M059J (cell line): ENCODE data around the gene RARS1. TPM values are rescaled to one million over a fixed set of nuclear protein-coding genes. Genes with fewer than 3 reads are reported as not detected.
"Not testable (repeated sequence)": the region's sequence is repeated elsewhere in the genome, so short reads cannot be mapped to it uniquely, and the experiment has no call there.

Experiments
- DNase-seq: peaks from one replicate; pipeline ENCODE4 v3.0.0-alpha.2; 2012; ENCODE audit warnings: low read depth
- total RNA-seq: library from RNA; depleted of rRNA; stranded (reverse); fragments of >200 nt; shearing (Covaris generic); gene quantifications from 2 replicates; pipeline ENCODE4 v1.2.3, GENCODE V29; 2014

Gene RARS1
- total RNA-seq, 1 experiment from 2014 or later = 210 TPM

- DNase-seq = no peak
Measured at GRCh38 chr5:168480601-168481000, 5.7 kb upstream of the RARS1 start.

- peak; percentile 23 for DNase-seq
Measured at GRCh38 chr5:168481330-168481788, 4.9 kb upstream of the RARS1 start.

- DNase-seq = no peak
Measured at GRCh38 chr5:168482361-168482760, 3.9 kb upstream of the RARS1 start.

DNA sequence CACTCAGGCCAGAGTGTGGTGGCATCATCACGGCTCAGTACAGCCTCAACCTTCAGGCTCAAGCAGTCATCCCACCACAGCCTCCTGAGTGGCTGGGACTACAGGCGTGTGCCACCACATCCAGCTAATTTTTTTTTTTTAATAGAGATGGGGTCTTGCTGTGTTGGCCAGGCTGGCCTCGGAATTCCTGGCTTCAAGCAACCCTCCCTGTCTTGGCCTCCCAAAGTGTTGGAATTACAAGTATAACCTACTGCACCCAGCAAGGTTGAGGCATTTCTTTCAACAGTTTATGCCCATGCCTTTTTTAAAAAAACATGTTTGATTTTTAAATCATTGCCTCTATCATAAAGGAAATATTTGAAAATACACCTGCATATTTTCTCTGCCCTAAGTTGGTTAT is 2.8 kb downstream of the RARS1 start:
- no peak for DNase-seq

- no peak for DNase-seq
Measured at GRCh38 chr5:168494057-168494555, 7.8 kb downstream of the RARS1 start.

- DNase-seq = no peak
Measured at GRCh38 chr5:168502563-168503237, 16.4 kb downstream of the RARS1 start.

DNA sequence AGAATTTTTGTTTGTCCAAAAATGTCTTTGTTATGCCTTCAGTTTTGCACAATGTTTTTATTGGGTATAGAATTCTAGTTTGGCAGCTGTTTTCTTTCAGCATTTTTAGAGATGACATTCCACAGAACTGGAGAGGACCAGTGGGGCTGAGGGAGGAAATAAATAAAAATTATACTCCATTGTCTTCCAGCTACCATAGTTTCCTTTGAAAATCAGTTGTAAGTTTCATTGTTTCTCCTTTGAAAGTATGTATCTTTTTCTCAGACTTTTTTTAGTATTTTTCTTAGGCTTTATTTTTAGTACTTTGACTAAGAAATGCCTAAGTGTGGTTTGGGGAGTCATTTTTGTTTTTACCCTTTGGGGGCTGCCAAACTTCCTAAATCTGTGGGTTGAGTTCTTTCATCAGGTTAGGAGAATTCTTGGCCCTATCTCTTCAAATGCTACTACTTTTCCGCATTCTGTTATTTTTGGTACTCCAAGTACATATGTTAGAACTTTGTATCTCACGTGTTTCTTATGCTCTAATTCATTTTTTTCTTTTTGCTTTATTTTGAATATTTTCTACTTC is 27.7 kb downstream of the RARS1 start:
- no peak for DNase-seq

DNA sequence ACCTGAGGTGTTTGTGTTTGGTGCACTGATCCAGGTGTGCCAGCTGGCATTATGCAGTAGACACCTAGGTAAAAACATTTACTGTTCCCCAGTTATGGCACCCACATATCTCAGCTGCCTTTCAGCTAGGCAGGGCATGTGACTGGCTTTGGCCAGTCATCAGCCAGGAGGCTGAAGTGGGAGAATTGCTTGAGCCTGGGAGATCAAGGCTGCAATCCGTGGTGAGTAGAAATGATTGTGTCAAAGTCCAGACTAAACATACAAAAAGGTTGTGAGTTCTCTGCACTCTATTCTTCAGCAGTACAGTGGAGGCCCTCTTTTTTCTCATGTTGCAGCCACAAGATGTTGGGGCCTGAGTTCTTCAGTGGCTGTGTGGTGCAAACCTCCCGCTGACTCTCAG is 39.6 kb downstream of the RARS1 start:
- no peak for DNase-seq

DNA sequence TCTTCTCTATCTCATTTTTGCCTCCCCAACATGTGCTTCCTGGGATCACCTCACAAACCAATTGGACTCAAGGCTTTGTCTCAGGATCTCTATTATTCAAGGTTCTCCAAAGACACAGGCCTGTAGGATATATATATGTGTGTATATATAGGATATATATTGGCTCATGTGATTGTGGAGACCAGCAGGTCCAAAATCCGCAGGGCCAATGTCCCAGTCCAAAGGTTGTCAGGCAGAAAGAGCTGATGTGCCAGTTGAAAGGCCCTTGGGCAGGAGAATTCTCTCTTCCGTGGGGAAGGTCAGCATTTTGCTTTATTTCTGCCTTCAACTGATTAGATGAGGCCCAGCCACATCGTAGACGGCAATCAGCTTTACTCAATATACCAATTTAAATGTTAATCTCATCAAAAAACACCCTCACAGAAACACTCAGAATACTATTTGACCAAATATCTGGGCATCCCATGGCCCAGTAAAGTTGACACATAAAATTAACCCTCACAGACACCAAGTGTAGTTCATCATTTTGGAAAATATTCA is 41.6 kb downstream of the RARS1 start:
- DNase-seq = no peak

GRCh38 chr5:168528521-168529373 is 42.5 kb downstream of the RARS1 start, which contains the start of gene FBLL1:
Gene FBLL1, plus strand, starts transcription at chr5:168529305. Its CDS starts 200 bp downstream, at chr5:168529505.
- DNase-seq = peak; percentile 7

- no peak for DNase-seq
Measured at GRCh38 chr5:168529374-168530234, 43.3 kb downstream of the RARS1 start.

- DNase-seq = peak; percentile 47
Measured at GRCh38 chr5:168530621-168531150, 44.4 kb downstream of the RARS1 start.

- no peak for DNase-seq
Measured at GRCh38 chr5:168531191-168531590, 44.9 kb downstream of the RARS1 start.

DNA sequence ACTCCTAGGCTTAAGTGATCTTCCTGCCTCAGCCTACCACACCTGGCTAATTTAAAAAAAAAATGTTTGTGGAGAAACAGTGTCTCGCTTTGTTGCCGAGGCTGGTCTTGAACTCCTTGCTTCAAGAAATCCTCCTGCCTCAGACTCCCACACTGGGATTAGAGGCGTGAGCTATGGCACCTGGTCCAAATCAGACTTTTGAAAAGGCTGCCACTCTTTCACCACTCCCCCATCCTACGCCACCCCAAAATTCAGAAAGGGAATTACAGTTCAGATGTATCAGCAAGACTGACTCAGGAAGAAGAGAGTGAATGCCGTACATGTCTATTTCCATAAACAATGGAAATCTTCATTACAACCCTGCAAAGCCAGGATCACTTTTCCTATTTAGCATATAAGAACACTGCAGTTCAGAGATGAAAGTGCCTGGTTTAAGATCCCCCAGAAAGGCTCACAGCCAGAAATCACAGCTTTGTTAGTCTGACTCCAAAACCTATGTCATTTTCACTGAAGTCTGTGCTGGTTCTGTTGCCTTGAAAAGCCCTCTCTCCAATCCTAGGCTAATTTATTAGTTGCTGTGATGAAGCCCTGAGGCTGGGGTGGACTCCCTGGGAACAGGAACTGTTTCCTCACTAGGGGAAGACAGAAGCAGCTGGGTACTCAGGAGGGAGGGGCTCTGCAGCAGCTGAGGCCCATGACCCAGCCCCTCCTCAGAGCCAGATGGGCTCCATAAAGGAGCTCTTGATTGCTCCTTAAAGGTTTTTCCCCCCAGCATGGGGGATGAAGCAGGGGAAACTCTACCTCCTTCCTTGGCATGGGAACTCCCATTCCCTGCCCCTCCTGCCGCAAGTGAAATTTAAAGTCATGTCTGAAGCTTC is 46.0 kb downstream of the RARS1 start:
- DNase-seq = no peak

DNA sequence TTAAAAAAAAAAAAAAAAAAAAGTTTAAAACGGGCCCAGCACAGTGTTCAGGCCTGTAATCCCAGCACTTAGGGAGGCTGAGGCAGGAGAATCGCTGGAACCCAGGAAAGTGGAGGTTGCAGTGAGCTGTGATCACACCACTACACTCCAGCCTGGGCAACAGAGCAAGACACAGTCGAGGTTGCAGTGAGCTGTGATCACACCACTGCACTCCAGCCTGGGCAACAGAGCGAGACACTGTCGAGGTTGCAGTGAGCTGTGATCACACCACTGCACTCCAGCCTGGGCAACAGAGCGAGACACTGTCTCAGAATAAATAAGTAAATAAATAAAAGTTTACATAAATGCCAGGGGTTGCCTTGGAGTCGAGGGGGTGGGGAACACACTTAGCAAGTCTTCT is 48.1 kb downstream of the RARS1 start:
- not testable (repeated sequence) for DNase-seq

DNA sequence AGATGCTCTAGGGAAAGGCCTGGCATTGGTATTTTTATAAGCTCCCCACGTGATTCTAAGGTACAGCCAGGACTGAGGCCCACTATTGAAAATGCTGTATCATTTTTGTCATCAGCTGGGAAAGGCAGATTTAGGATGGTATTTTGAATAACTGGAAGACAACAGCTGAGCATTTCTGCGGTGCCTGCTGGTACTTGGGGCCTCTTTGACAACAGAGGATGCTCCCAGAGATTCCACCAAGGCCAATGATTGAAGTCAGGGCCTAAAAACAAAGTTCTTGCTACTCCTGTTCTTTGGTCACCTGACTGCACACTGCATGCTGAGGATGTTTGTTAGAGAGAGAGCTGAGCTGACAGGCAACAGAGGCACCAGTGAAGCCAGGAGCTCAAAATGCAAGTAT is 50.9 kb downstream of the RARS1 start:
- DNase-seq = no peak

GRCh38 chr5:168549554-168549953 is 63.3 kb downstream of the RARS1 start:
- DNase-seq = no peak

GRCh38 chr5:168550656-168551055 is 64.4 kb downstream of the RARS1 start:
- no peak for DNase-seq

DNA sequence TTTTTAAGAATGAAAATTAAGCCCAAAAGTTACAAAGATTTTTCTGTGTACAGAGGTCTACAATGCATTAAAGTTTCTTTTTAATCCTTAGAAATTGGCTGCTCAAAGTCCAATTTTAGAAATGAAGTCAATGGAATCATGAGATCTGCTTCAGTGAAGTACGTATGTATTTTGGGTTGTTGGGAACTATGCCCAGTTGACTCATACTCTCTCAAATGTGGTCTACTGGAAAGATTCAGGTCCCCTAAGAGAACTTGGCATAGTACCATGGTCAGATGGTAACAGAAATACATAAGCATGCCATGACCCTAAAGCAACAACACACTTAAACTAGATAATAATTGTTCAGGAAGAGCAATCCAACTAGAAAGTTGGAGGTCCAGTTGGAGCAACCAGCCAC is 65.9 kb downstream of the RARS1 start:
- DNase-seq = peak; percentile 74
